A549 (cell line): ENCODE measurements around the gene SLC16A13. TPM values are rescaled to one million over a fixed set of nuclear protein-coding genes. Genes with fewer than 3 reads are reported as not detected.

Experiments
- ATAC-seq, 2 experiments: fragments of 200-7000 bp in 1 of 2; fragments of >200 bp in 1 of 2; cut with Nextera tagmentation in 1 of 2; cut with Tn5 transposase in 1 of 2; 3 replicates each; pipeline versions ENCODE4 v1.8.0 to v1.9.1; 2018 to 2020; ENCODE audit warnings: mild to moderate bottlenecking in 1 of 2, moderate library complexity in 1 of 2
- CTCF ChIA-PET: fragments of 300-600 bp; sonication (Branson Sonifier 250); formaldehyde crosslinking; extraction: SDS; loops from one replicate; lab custom pipeline; 2021; ENCODE audit warnings: antibody characterized with exemption, inconsistent platforms; lab: Yijun Ruan, JAX
- POLR2A ChIA-PET: fragments of 350-600 bp; formaldehyde crosslinking; extraction: SDS; loops from one replicate; lab custom pipeline; 2021; ENCODE audit warnings: antibody characterized with exemption, inconsistent platforms; lab: Yijun Ruan, JAX
- DNase-seq, 2 experiments: peaks; one replicate each; pipeline versions ENCODE4 v3.0.0 to v3.0.0-alpha.2; 2011 to 2016; ENCODE audit warnings: low read depth in 1 of 2, low spot score in 1 of 2
- FAIRE-seq: peaks from 2 replicates; lab custom pipeline; 2011; peaks lifted over from hg19 to GRCh38; lab: Jason Lieb, UNC
- H3K27ac ChIP-seq, 2 experiments: fragments of >200 bp; sonication (Bioruptor Twin); formaldehyde crosslinking; 3 replicates each; pipeline ENCODE4 v1.5.1; 2016 to 2017
- H3K4me1 ChIP-seq: fragments of >200 bp; sonication (Bioruptor Twin); formaldehyde crosslinking; 3 replicates; pipeline ENCODE4 v1.6.1; 2016
- H3K4me2 ChIP-seq: fragments of >200 bp; sonication (Bioruptor Twin); formaldehyde crosslinking; 3 replicates; pipeline ENCODE4 v1.6.1; 2016
- H3K4me3 ChIP-seq: fragments of >200 bp; sonication (Bioruptor Twin); formaldehyde crosslinking; 3 replicates; pipeline ENCODE4 v1.5.1; 2016
- H3K9me3 ChIP-seq: fragments of >200 bp; sonication (Bioruptor Twin); formaldehyde crosslinking; 3 replicates; pipeline ENCODE4 v1.6.1; 2016
- CEBPB ChIP-seq, 2 experiments: fragments of >200 bp in 1 of 2; sonication (Bioruptor Twin) in 1 of 2; formaldehyde crosslinking in 1 of 2; IDR thresholded peaks; 2 replicates each; pipeline ENCODE4 v1.6.1; 2012 to 2016
- EP300 ChIP-seq, 2 experiments: fragments of >200 bp; sonication (Bioruptor Twin); formaldehyde crosslinking; IDR thresholded peaks; 2 replicates in 1 of 2; 3 replicates in 1 of 2; pipeline ENCODE4 v1.6.1; 2016 to 2017
- ESRRA ChIP-seq: fragments of 150-350 bp; IDR thresholded peaks from 2 replicates; pipeline ENCODE4 v1.6.1; 2014; ENCODE audit warnings: mild to moderate bottlenecking, low read length, borderline replicate concordance
- FOSL2 ChIP-seq, 2 experiments: fragments of 450-650 bp in 1 of 2; fragments of >200 bp in 1 of 2; sonication (Bioruptor Twin) in 1 of 2; formaldehyde crosslinking; IDR thresholded peaks; 2 replicates each; pipeline versions ENCODE4 v1.5.0 to v1.6.1; 2016 to 2020; ENCODE audit warnings: mild to moderate bottlenecking in 1 of 2, moderate library complexity in 1 of 2
- FOXS1 ChIP-seq: fragments of 250-450 bp; sonication (Bioruptor Pico); IDR thresholded peaks from 2 replicates; pipeline ENCODE4 v1.5.0; 2020; ENCODE audit warnings: mild to moderate bottlenecking, moderate library complexity
- GATA3 ChIP-seq: IDR thresholded peaks from 2 replicates; pipeline ENCODE4 v1.6.1; 2012; ENCODE audit warnings: borderline replicate concordance
- HOXB5 ChIP-seq: fragments of 250-450 bp; sonication (Bioruptor Pico); IDR thresholded peaks from 2 replicates; pipeline ENCODE4 v1.5.0; 2020; ENCODE audit warnings: mild to moderate bottlenecking, moderate library complexity
- JUN ChIP-seq, 2 experiments: fragments of >200 bp; sonication (Bioruptor Twin); formaldehyde crosslinking; IDR thresholded peaks; 2 replicates in 1 of 2; 3 replicates in 1 of 2; pipeline ENCODE4 v1.6.1; 2016 to 2017
- JUNB ChIP-seq: fragments of >200 bp; sonication (Bioruptor Twin); formaldehyde crosslinking; IDR thresholded peaks from 2 replicates; pipeline ENCODE4 v1.6.1; 2016
- MAFK ChIP-seq: fragments of 450-650 bp; IDR thresholded peaks from 2 replicates; pipeline ENCODE4 v1.6.1; 2014; ENCODE audit not compliant: partially characterized antibody
- POLR2AphosphoS2 ChIP-seq: conservative IDR thresholded peaks from 2 replicates; pipeline ENCODE4 v1.6.1; 2012; ENCODE audit warnings: low read length, improper control_type of control experiment, inconsistent platforms
- RAD21 ChIP-seq, 2 experiments: fragments of >200 bp in 1 of 2; sonication (Bioruptor Twin) in 1 of 2; formaldehyde crosslinking in 1 of 2; IDR thresholded peaks in 1 of 2; conservative IDR thresholded peaks in 1 of 2; 2 replicates in 1 of 2; 3 replicates in 1 of 2; pipeline ENCODE4 v1.6.1; 2012 to 2018; ENCODE audit warnings: inconsistent platforms in 1 of 2
- RNF2 ChIP-seq: fragments of 200-600 bp; sonication (generic); IDR thresholded peaks from 2 replicates; pipeline ENCODE4 v1.6.1; 2016; ENCODE audit warnings: low read depth, mild to moderate bottlenecking, antibody characterized with exemption, moderate library complexity, borderline replicate concordance
- SMC3 ChIP-seq: fragments of >200 bp; sonication (Bioruptor Twin); formaldehyde crosslinking; IDR thresholded peaks from 3 replicates; pipeline ENCODE4 v1.6.1; 2018; ENCODE audit warnings: inconsistent platforms
- TP53 ChIP-seq: fragments of 250-450 bp; sonication (Bioruptor Pico); IDR thresholded peaks from 2 replicates; pipeline ENCODE4 v1.5.0; 2021; ENCODE audit warnings: mild to moderate bottlenecking, moderate library complexity
- ZNF302 ChIP-seq: fragments of 250-450 bp; sonication (Bioruptor Pico); IDR thresholded peaks from 2 replicates; pipeline ENCODE4 v1.9.0; 2021; ENCODE audit warnings: inconsistent platforms, mild to moderate bottlenecking, moderate library complexity
- WGBS: methylation state at CpG from one replicate; pipeline ENCODE4 v1.1.6; 2017; ENCODE audit errors: missing lambda C conversion rate; 5-methylcytosine and 5-hydroxymethylcytosine counted together
- polyA plus RNA-seq, 4 experiments: library from polyadenylated mRNA; depleted of rRNA in 3 of 4; stranded (reverse); fragments of >200 nt; fragmentation: RNase III in 1 of 4; extraction: RNeasy Plus Mini Kit Qiagen cat#74134 plus additional on column Dnase treatment in 1 of 4; gene quantifications; 2 replicates in 3 of 4; 3 replicates in 1 of 4; pipeline ENCODE4 v1.2.3, GENCODE V29; 2011 to 2017
- TF ChIP-seq, protein P1 (sequence below): fragments of 200-600 bp; sonication (generic); IDR thresholded peaks from 2 replicates; pipeline ENCODE4 v1.6.1; 2016; ENCODE audit warnings: antibody characterized with exemption, mild to moderate bottlenecking, moderate library complexity
- TF ChIP-seq, protein P2 (sequence below): fragments of >200 bp; sonication (Bioruptor Twin); formaldehyde crosslinking; IDR thresholded peaks from 3 replicates; pipeline ENCODE4 v1.6.1; 2016
- TF ChIP-seq, protein P3 (sequence below): fragments of >200 bp; sonication (Bioruptor Twin); formaldehyde crosslinking; IDR thresholded peaks from 2 replicates; pipeline ENCODE4 v1.6.1; 2016
- TF ChIP-seq, protein P4 (sequence below): IDR thresholded peaks from 2 replicates; pipeline ENCODE4 v1.6.1; 2012
- TF ChIP-seq, protein P5 (sequence below): IDR thresholded peaks from 2 replicates; pipeline ENCODE4 v1.6.1; 2012

The SLC16A13 gene
- polyA plus RNA-seq, 2 of the 4 experiments (the other 2 are of a cell fraction), result 8.0 to 10.9 TPM

DNA sequence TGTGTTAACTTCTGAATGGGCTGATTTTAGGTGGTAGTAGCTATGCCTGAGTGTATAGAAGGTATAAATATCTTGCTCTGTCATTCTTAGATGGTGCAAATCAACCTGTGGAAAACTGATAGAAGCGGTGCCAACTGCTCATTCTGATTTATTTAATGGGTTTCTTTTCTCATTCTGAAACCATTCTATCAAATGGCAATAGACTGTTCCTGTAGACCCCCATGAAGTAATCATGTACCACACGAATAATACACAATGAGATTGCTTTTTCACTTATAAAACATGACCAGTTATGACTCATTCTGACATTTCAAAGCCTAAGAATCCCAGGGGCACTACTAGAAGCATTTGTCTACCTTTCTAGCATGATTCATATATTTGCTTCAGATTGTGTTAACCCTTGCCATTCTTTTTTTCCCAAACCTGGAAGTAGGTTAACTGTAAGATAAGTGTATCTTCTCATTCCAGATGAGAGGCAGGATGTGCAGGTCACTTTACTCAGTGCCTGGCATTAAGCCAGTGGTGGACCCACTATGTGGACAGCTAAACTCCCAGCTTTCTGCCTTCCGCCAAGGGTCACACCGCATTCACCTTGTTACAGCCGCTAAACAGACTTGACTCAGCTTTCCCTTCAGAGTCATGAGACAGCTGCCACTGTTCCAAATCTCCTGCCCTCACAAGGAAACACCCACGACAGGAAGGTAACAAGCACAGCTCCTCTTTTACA lies 24.5 kb downstream of the SLC16A13 start:
- Histone ChIP-seq H3K27ac (peak overlapping the region; percentile 79 to 91), H3K4me2 (peak overlapping the region; percentile 54), H3K4me1 (peaks cover 51% of the 10 kb centered on the region), H3K4me3 (no peak overlapping the region), H3K9me3 (no peaks in the 10 kb centered on the region)
- FAIRE-seq, result peak; percentile 100
- under 1% methylated on average over 6 of the region's 6 CpGs for WGBS
- peak; percentile 96 to 98 for DNase-seq
- peak; percentile 99 for TF ChIP-seq JUNB
- TF ChIP-seq EP300 (IDR thresholded peaks at IDR 0.05), result peak; percentile 53 to 70; a peak in 2 of 5 replicates
- peak; percentile 98 for TF ChIP-seq FOSL2 (IDR thresholded peaks at IDR 0.05)
- TF ChIP-seq FOSL2 (CRISPR knock-in tag; IDR thresholded peaks at IDR 0.05), result peak; percentile 100
- TF ChIP-seq, protein P1, sequence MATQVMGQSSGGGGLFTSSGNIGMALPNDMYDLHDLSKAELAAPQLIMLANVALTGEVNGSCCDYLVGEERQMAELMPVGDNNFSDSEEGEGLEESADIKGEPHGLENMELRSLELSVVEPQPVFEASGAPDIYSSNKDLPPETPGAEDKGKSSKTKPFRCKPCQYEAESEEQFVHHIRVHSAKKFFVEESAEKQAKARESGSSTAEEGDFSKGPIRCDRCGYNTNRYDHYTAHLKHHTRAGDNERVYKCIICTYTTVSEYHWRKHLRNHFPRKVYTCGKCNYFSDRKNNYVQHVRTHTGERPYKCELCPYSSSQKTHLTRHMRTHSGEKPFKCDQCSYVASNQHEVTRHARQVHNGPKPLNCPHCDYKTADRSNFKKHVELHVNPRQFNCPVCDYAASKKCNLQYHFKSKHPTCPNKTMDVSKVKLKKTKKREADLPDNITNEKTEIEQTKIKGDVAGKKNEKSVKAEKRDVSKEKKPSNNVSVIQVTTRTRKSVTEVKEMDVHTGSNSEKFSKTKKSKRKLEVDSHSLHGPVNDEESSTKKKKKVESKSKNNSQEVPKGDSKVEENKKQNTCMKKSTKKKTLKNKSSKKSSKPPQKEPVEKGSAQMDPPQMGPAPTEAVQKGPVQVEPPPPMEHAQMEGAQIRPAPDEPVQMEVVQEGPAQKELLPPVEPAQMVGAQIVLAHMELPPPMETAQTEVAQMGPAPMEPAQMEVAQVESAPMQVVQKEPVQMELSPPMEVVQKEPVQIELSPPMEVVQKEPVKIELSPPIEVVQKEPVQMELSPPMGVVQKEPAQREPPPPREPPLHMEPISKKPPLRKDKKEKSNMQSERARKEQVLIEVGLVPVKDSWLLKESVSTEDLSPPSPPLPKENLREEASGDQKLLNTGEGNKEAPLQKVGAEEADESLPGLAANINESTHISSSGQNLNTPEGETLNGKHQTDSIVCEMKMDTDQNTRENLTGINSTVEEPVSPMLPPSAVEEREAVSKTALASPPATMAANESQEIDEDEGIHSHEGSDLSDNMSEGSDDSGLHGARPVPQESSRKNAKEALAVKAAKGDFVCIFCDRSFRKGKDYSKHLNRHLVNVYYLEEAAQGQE, result no peak
- TF ChIP-seq, protein P2, sequence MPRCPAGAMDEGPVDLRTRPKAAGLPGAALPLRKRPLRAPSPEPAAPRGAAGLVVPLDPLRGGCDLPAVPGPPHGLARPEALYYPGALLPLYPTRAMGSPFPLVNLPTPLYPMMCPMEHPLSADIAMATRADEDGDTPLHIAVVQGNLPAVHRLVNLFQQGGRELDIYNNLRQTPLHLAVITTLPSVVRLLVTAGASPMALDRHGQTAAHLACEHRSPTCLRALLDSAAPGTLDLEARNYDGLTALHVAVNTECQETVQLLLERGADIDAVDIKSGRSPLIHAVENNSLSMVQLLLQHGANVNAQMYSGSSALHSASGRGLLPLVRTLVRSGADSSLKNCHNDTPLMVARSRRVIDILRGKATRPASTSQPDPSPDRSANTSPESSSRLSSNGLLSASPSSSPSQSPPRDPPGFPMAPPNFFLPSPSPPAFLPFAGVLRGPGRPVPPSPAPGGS, result peak; percentile 83; the same call in 2 of the 3 replicates
- TF ChIP-seq TP53, result no peak
- TF ChIP-seq CEBPB (IDR thresholded peaks at IDR 0.05), result peak; percentile 6 to 74; a peak in 2 of 4 replicates
- TF ChIP-seq RAD21 (conservative IDR thresholded peaks at IDR 0.05 in 1 of 2, IDR thresholded peaks at IDR 0.05 in 1 of 2), result peak; percentile 7 to 29; a peak in 2 of 5 replicates
- peak; percentile 87 for TF ChIP-seq GATA3
- 0 out of 2 replicates have a peak, but pooled peaks have one; percentile 38 for TF ChIP-seq ESRRA
- peak; percentile 76 for TF ChIP-seq MAFK
- no peak for TF ChIP-seq FOXS1 (CRISPR knock-in tag)
- no peak for TF ChIP-seq POLR2AphosphoS2
- peak; percentile 90 to 92; a peak in 4 of 5 replicates for TF ChIP-seq JUN (IDR thresholded peaks at IDR 0.05)
- TF ChIP-seq, protein P3, sequence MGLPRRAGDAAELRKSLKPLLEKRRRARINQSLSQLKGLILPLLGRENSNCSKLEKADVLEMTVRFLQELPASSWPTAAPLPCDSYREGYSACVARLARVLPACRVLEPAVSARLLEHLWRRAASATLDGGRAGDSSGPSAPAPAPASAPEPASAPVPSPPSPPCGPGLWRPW, result no peak
- no peak for TF ChIP-seq ZNF302 (CRISPR knock-in tag)
- no peak for TF ChIP-seq RNF2
- TF ChIP-seq, protein P4, sequence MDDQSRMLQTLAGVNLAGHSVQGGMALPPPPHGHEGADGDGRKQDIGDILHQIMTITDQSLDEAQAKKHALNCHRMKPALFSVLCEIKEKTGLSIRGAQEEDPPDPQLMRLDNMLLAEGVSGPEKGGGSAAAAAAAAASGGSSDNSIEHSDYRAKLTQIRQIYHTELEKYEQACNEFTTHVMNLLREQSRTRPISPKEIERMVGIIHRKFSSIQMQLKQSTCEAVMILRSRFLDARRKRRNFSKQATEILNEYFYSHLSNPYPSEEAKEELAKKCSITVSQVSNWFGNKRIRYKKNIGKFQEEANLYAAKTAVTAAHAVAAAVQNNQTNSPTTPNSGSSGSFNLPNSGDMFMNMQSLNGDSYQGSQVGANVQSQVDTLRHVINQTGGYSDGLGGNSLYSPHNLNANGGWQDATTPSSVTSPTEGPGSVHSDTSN, result peak; percentile 66; the same call in 1 of the 2 replicates
- no peak for TF ChIP-seq HOXB5 (CRISPR knock-in tag)
- TF ChIP-seq, protein P5, sequence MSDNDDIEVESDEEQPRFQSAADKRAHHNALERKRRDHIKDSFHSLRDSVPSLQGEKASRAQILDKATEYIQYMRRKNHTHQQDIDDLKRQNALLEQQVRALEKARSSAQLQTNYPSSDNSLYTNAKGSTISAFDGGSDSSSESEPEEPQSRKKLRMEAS, result peak; percentile 82
- 0 out of 3 replicates have a peak, but pooled peaks have one; percentile 1 for TF ChIP-seq SMC3
- peak; percentile 90 to 96 for ATAC-seq
- ChIA-PET POLR2A (interaction anchor here (1.1 to 1.7 kb wide), 2 partner anchors 24 to 118 kb away, joined by 4 to 7 read pairs; partner anchors contain the start of gene SLC16A13), CTCF (interaction anchor here (0.6 to 34.0 kb wide), 5 partner anchors 9 to 122 kb away, joined by 3 to 1477 read pairs (median 57); partner anchors contain the start of genes ASGR2, SLC16A11 and SLC16A13)
